WTC11 (cell line): ENCODE results near the gene ID2. TPM values are rescaled to one million over a fixed set of nuclear protein-coding genes. Genes with fewer than 3 reads are reported as not detected.

ENCODE experiments used
- ATAC-seq: fragments of 200-7000 bp; cut with Tn5 transposase; 2 replicates; pipeline ENCODE4 v1.10.0; 2021; ENCODE audit warnings: mild to moderate bottlenecking, moderate library complexity
- CTCF ChIA-PET: fragments of 300-600 bp; sonication (Branson Sonifier 250); formaldehyde crosslinking; loops from one replicate; lab custom pipeline; 2021; ENCODE audit warnings: antibody characterized with exemption; lab: Charles Lee
- POLR2A ChIA-PET: fragments of 350-600 bp; sonication (Branson Sonifier 250); formaldehyde crosslinking; loops from one replicate; lab custom pipeline; 2021; ENCODE audit warnings: antibody characterized with exemption; lab: Charles Lee
- DNase-seq: peaks from one replicate; pipeline ENCODE4 v3.0.0; 2021; ENCODE audit warnings: low spot score
- H3K27ac Mint-ChIP-seq: 2 replicates; pipeline ENCODE4 v1.8.0; 2021; ENCODE audit warnings: mixed read lengths
- H3K27me3 Mint-ChIP-seq: 2 replicates; pipeline ENCODE4 v1.8.0; 2021; ENCODE audit warnings: low read depth, mild to moderate bottlenecking, moderate library complexity, mixed read lengths
- H3K36me3 Mint-ChIP-seq: 2 replicates; pipeline ENCODE4 v1.8.0; 2021; ENCODE audit warnings: mixed read lengths
- H3K4me1 Mint-ChIP-seq: 2 replicates; pipeline ENCODE4 v1.8.0; 2022; ENCODE audit warnings: mixed read lengths
- H3K4me3 Mint-ChIP-seq: 2 replicates; pipeline ENCODE4 v1.8.0; 2021; ENCODE audit warnings: mild to moderate bottlenecking, moderate library complexity, mixed read lengths
- H3K9me3 Mint-ChIP-seq: 2 replicates; pipeline ENCODE4 v1.8.0; 2021; ENCODE audit warnings: mixed read lengths
- AR ChIP-seq: fragments of 250-450 bp; sonication (Bioruptor Pico); IDR thresholded peaks from 2 replicates; pipeline ENCODE4 v1.9.0; 2021; ENCODE audit warnings: mild to moderate bottlenecking
- CBFB ChIP-seq: sonication (generic); formaldehyde crosslinking; IDR thresholded peaks from 2 replicates; pipeline ENCODE4 v1.8.1; 2022; ENCODE audit warnings: mild to moderate bottlenecking, low read depth, missing genetic modification reagents
- EMX1 ChIP-seq: fragments of 250-450 bp; sonication (Bioruptor Pico); IDR thresholded peaks from 2 replicates; pipeline ENCODE4 v1.8.0; 2021; ENCODE audit warnings: mild to moderate bottlenecking
- ESRRA ChIP-seq: sonication (generic); formaldehyde crosslinking; IDR thresholded peaks from 2 replicates; pipeline ENCODE4 v1.8.1; 2022; ENCODE audit warnings: mild to moderate bottlenecking, missing genetic modification reagents, borderline replicate concordance
- FOXJ3 ChIP-seq: sonication (generic); formaldehyde crosslinking; IDR thresholded peaks from 2 replicates; pipeline ENCODE4 v1.9.0; 2021; ENCODE audit warnings: missing genetic modification reagents, mild to moderate bottlenecking, borderline replicate concordance
- FOXK1 ChIP-seq: sonication (generic); formaldehyde crosslinking; IDR thresholded peaks from 2 replicates; pipeline ENCODE4 v1.8.0; 2022; ENCODE audit warnings: mild to moderate bottlenecking, moderate library complexity, missing genetic modification reagents
- IRF1 ChIP-seq: sonication (generic); formaldehyde crosslinking; IDR thresholded peaks from 2 replicates; pipeline ENCODE4 v1.8.0; 2023; ENCODE audit warnings: missing genetic modification reagents
- IRF2 ChIP-seq: sonication (generic); formaldehyde crosslinking; IDR thresholded peaks from 2 replicates; pipeline ENCODE4 v1.8.0; 2022; ENCODE audit warnings: low read depth, missing genetic modification reagents, borderline replicate concordance
- NFE2L1 ChIP-seq: sonication (generic); formaldehyde crosslinking; IDR thresholded peaks from 2 replicates; pipeline ENCODE4 v1.8.1; 2023; ENCODE audit warnings: missing genetic modification reagents
- RELA ChIP-seq: sonication (generic); formaldehyde crosslinking; IDR thresholded peaks from 2 replicates; pipeline ENCODE4 v1.8.1; 2022; ENCODE audit warnings: missing genetic modification reagents, mild to moderate bottlenecking, borderline replicate concordance
- RORB ChIP-seq: fragments of 250-450 bp; sonication (Bioruptor Pico); IDR thresholded peaks from 2 replicates; pipeline ENCODE4 v1.9.0; 2021; ENCODE audit warnings: mild to moderate bottlenecking
- SMAD3 ChIP-seq: sonication (generic); formaldehyde crosslinking; IDR thresholded peaks from 2 replicates; pipeline ENCODE4 v1.8.0; 2022; ENCODE audit warnings: missing genetic modification reagents, mild to moderate bottlenecking, borderline replicate concordance
- SP1 ChIP-seq: sonication (generic); formaldehyde crosslinking; conservative IDR thresholded peaks from 2 replicates; pipeline ENCODE4 v1.8.1; 2022; ENCODE audit warnings: missing genetic modification reagents
- ZBTB21 ChIP-seq: sonication (generic); formaldehyde crosslinking; IDR thresholded peaks from 2 replicates; pipeline ENCODE4 v1.8.1; 2023; ENCODE audit warnings: mild to moderate bottlenecking, missing genetic modification reagents, borderline replicate concordance
- ZBTB43 ChIP-seq: sonication (generic); formaldehyde crosslinking; IDR thresholded peaks from 2 replicates; pipeline ENCODE4 v1.8.1; 2023; ENCODE audit warnings: mild to moderate bottlenecking, missing genetic modification reagents
- ZMAT4 ChIP-seq: fragments of 250-450 bp; sonication (Bioruptor Pico); IDR thresholded peaks from 2 replicates; pipeline ENCODE4 v1.9.0; 2021; ENCODE audit warnings: mild to moderate bottlenecking
- ZNF219 ChIP-seq: sonication (generic); formaldehyde crosslinking; IDR thresholded peaks from 2 replicates; pipeline ENCODE4 v1.8.0; 2023; ENCODE audit warnings: missing genetic modification reagents, mild to moderate bottlenecking, borderline replicate concordance
- ZNF425 ChIP-seq: fragments of 250-450 bp; sonication (Bioruptor Pico); conservative IDR thresholded peaks from 2 replicates; pipeline ENCODE4 v1.9.0; 2021; ENCODE audit warnings: mild to moderate bottlenecking
- ZNF532 ChIP-seq: fragments of 250-450 bp; sonication (Bioruptor Pico); IDR thresholded peaks from 2 replicates; pipeline ENCODE4 v1.9.0; 2021; ENCODE audit warnings: mild to moderate bottlenecking, borderline replicate concordance
- ZNF671 ChIP-seq: fragments of 250-450 bp; sonication (Bioruptor Pico); IDR thresholded peaks from 2 replicates; pipeline ENCODE4 v1.8.0; 2021; ENCODE audit warnings: mild to moderate bottlenecking
- total RNA-seq: library from RNA; stranded (reverse); gene quantifications from 3 replicates; pipeline ENCODE4 v1.2.3, GENCODE V29; 2021

The ID2 gene
- total RNA-seq, 1 experiment from 2014 or later, result 38.6 TPM

GRCh38 chr2:8634466-8635172 is 47.2 kb upstream of the ID2 start:
- H3K9me3 Mint-ChIP-seq, result no peaks in the 10 kb centered on the region
- ATAC-seq (no peak), DNase-seq (no peak)
- H3K36me3 Mint-ChIP-seq, result no peaks in the 10 kb centered on the region
- peaks cover 29% of the 10 kb centered on the region for H3K4me1 Mint-ChIP-seq
- H3K27ac Mint-ChIP-seq, result no peak overlapping the region; the same call in 1 of the 2 replicates
- peaks cover 21% of the 10 kb centered on the region for H3K27me3 Mint-ChIP-seq
- no peak overlapping the region for H3K4me3 Mint-ChIP-seq
- ChIA-PET POLR2A (interaction anchor here (1.2 kb wide), 1 partner anchor 47 kb away, joined by 4 read pairs; the partner anchor contains the start of gene ID2), CTCF (no interaction called here)
- TF ChIP-seq NFE2L1, result no peak
- no peak for TF ChIP-seq ESRRA (CRISPR knock-in tag)
- TF ChIP-seq ZNF671 (CRISPR knock-in tag), result no peak
- no peak for TF ChIP-seq ZMAT4
- TF ChIP-seq FOXJ3 (CRISPR knock-in tag), result no peak
- no peak for TF ChIP-seq SP1 (CRISPR knock-in tag)
- TF ChIP-seq FOXK1, result no peak
- no peak for TF ChIP-seq SMAD3 (CRISPR knock-in tag)
- TF ChIP-seq AR (CRISPR knock-in tag), result no peak
- no peak for TF ChIP-seq CBFB (CRISPR knock-in tag)
- TF ChIP-seq ZNF219 (CRISPR knock-in tag), result no peak
- TF ChIP-seq IRF2, result no peak
- TF ChIP-seq RELA (CRISPR knock-in tag), result no peak
- TF ChIP-seq ZBTB21, result no peak
- TF ChIP-seq ZNF532, result no peak
- no peak for TF ChIP-seq ZNF425 (CRISPR knock-in tag)
- TF ChIP-seq IRF1 (CRISPR knock-in tag), result no peak
- TF ChIP-seq ZBTB43 (CRISPR knock-in tag), result no peak
- no peak for TF ChIP-seq EMX1 (CRISPR knock-in tag)
- TF ChIP-seq RORB (CRISPR knock-in tag), result no peak
